H1 (cell line): ENCODE measurements around the gene ENTPD8. TPM values are rescaled to one million over a fixed set of nuclear protein-coding genes. Genes with fewer than 3 reads are reported as not detected.

Experiments
- CTCF ChIA-PET: fragments of 300-600 bp; sonication (Branson Sonifier 250); formaldehyde crosslinking; loops from one replicate; lab custom pipeline; 2021; ENCODE audit not compliant: partially characterized antibody; lab: Charles Lee
- POLR2A ChIA-PET: fragments of 300-600 bp; sonication (Branson Sonifier 250); formaldehyde crosslinking; loops from one replicate; lab custom pipeline; 2021; ENCODE audit warnings: inconsistent platforms; ENCODE audit not compliant: partially characterized antibody; lab: Charles Lee
- DNase-seq, 2 experiments: peaks; one replicate each; pipeline versions ENCODE4 v3.0.0 to v3.0.0-alpha.2; 2010 to 2022; ENCODE audit warnings: low spot score in 2 of 2, low read depth in 1 of 2, mixed read lengths in 1 of 2
- FAIRE-seq: peaks from 2 replicates; lab custom pipeline; 2011; peaks lifted over from hg19 to GRCh38; lab: Jason Lieb, UNC
- H2AFZ ChIP-seq: 2 replicates; pipeline ENCODE4 v1.8.1; 2012; ENCODE audit warnings: low read length, inconsistent platforms
- H2AK5ac ChIP-seq: 2 replicates; pipeline ENCODE4 v1.6.1; 2013; ENCODE audit warnings: low read depth, low read length
- H2BK120ac ChIP-seq: replicated peaks from 2 replicates; pipeline ENCODE3; 2013; ENCODE audit warnings: low read depth, low read length, inconsistent platforms
- H2BK12ac ChIP-seq: 2 replicates; pipeline ENCODE4 v1.6.1; 2013; ENCODE audit warnings: low read depth, low read length
- H2BK15ac ChIP-seq: 2 replicates; pipeline ENCODE4 v1.6.1; 2013; ENCODE audit warnings: low read length
- H2BK20ac ChIP-seq: 2 replicates; pipeline ENCODE4 v1.6.1; 2013; ENCODE audit warnings: low read length
- H2BK5ac ChIP-seq: 2 replicates; pipeline ENCODE4 v1.6.1; 2013; ENCODE audit warnings: low read depth, low read length
- H3K14ac ChIP-seq: 2 replicates; pipeline ENCODE4 v1.6.1; 2013; ENCODE audit warnings: inconsistent platforms; ENCODE audit not compliant: insufficient read length
- H3K18ac ChIP-seq: 2 replicates; pipeline ENCODE4 v1.6.1; 2013; ENCODE audit warnings: low read length; ENCODE audit errors: extremely low read depth
- H3K23ac ChIP-seq: 2 replicates; pipeline ENCODE4 v1.6.1; 2013; ENCODE audit warnings: inconsistent platforms; ENCODE audit not compliant: insufficient read length
- H3K23me2 ChIP-seq: 2 replicates; pipeline ENCODE4 v1.6.1; 2013; ENCODE audit warnings: low read depth, low read length
- H3K27ac ChIP-seq: 2 replicates; pipeline ENCODE4 v1.6.1; 2011; ENCODE audit warnings: low read depth, low read length, inconsistent platforms
- H3K27me3 ChIP-seq, 4 experiments: replicated peaks in 1 of 4; 1 replicate in 1 of 4; 2 replicates in 3 of 4; pipeline versions ENCODE4 v1.6.1 to v1.8.1; 2011 to 2013; ENCODE audit warnings: low read length in 3 of 4, mild to moderate bottlenecking in 3 of 4, inconsistent platforms in 2 of 4, mixed read lengths in 2 of 4, moderate library complexity in 1 of 4; ENCODE audit not compliant: control insufficient read depth in 3 of 4, insufficient read depth in 3 of 4; ENCODE audit errors: extremely low read depth in 1 of 4
- H3K36me3 ChIP-seq, 4 experiments: 2 replicates each; pipeline versions ENCODE4 v1.6.1 to v1.8.1; 2011 to 2013; ENCODE audit warnings: mild to moderate bottlenecking in 4 of 4, low read length in 3 of 4, moderate library complexity in 2 of 4, control low read depth in 1 of 4, inconsistent platforms in 1 of 4; ENCODE audit not compliant: insufficient read depth in 4 of 4, control insufficient read depth in 2 of 4
- H3K4ac ChIP-seq: replicated peaks from 2 replicates; pipeline ENCODE3; 2013; ENCODE audit warnings: low read length, low read depth, mixed read lengths, inconsistent platforms; ENCODE audit not compliant: insufficient read length
- H3K4me1 ChIP-seq, 4 experiments: replicated peaks in 1 of 4; 1 replicate in 1 of 4; 2 replicates in 3 of 4; pipeline versions ENCODE4 v1.6.1 to v1.8.1; 2011 to 2013; ENCODE audit warnings: low read length in 3 of 4, inconsistent platforms in 2 of 4, mixed read lengths in 1 of 4; ENCODE audit not compliant: insufficient read depth in 4 of 4, control insufficient read depth in 3 of 4
- H3K4me2 ChIP-seq, 2 experiments: 2 replicates each; pipeline versions ENCODE4 v1.6.1 to v1.8.1; 2011 to 2013; ENCODE audit warnings: low read depth in 2 of 2, low read length in 2 of 2, control low read depth in 1 of 2, inconsistent platforms in 1 of 2, mild to moderate bottlenecking in 1 of 2; ENCODE audit not compliant: insufficient read depth in 1 of 2
- H3K4me3 ChIP-seq, 4 experiments: fragments of 200-600, 300-600 bp in 1 of 4; sonication (generic), shearing (Covaris generic), sonication (Bioruptor Twin) in 1 of 4; 2 replicates each; pipeline versions ENCODE4 v1.5.1 to v1.8.1; 2011 to 2016; ENCODE audit warnings: low read length in 4 of 4, low read depth in 3 of 4, control low read depth in 2 of 4, inconsistent platforms in 2 of 4, mild to moderate bottlenecking in 2 of 4, mixed read lengths in 1 of 4, moderate library complexity in 1 of 4; ENCODE audit not compliant: insufficient read depth in 2 of 4; ENCODE audit errors: extremely low read depth in 1 of 4
- H3K56ac ChIP-seq: replicated peaks from 2 replicates; pipeline ENCODE3; 2013; ENCODE audit warnings: low read depth, mild to moderate bottlenecking, mixed read lengths, low read length, inconsistent platforms; ENCODE audit not compliant: insufficient read length
- H3K79me1 ChIP-seq: 2 replicates; pipeline ENCODE4 v1.6.1; 2013; ENCODE audit warnings: low read depth, low read length, control low read depth
- H3K79me2 ChIP-seq, 2 experiments: 2 replicates each; pipeline versions ENCODE4 v1.6.1 to v1.8.1; 2012 to 2013; ENCODE audit warnings: low read length in 2 of 2, mild to moderate bottlenecking in 2 of 2, inconsistent platforms in 1 of 2; ENCODE audit not compliant: insufficient read depth in 2 of 2, control insufficient read depth in 1 of 2
- H3K9ac ChIP-seq, 4 experiments: replicated peaks in 1 of 4; 1 replicate in 1 of 4; 2 replicates in 3 of 4; pipeline versions ENCODE4 v1.6.1 to v1.8.1; 2011 to 2013; ENCODE audit warnings: low read depth in 3 of 4, low read length in 3 of 4, control low read depth in 2 of 4, mild to moderate bottlenecking in 2 of 4, moderate library complexity in 2 of 4, inconsistent platforms in 1 of 4; ENCODE audit errors: extremely low read depth in 1 of 4
- H3K9me3 ChIP-seq, 2 experiments: 2 replicates each; pipeline versions ENCODE4 v1.6.1 to v1.8.1; 2012 to 2013; ENCODE audit warnings: mild to moderate bottlenecking in 2 of 2, moderate library complexity in 2 of 2, control low read depth in 1 of 2, inconsistent platforms in 1 of 2, low read depth in 1 of 2, low read length in 1 of 2, mixed read lengths in 1 of 2; ENCODE audit not compliant: insufficient read depth in 2 of 2
- H4K20me1 ChIP-seq, 2 experiments: replicated peaks in 1 of 2; 2 replicates each; pipeline versions ENCODE3 to v1.8.1; 2011 to 2013; ENCODE audit warnings: inconsistent platforms in 2 of 2, low read length in 2 of 2, mild to moderate bottlenecking in 1 of 2; ENCODE audit not compliant: insufficient read depth in 2 of 2, control insufficient read depth in 1 of 2
- H4K5ac ChIP-seq: 2 replicates; pipeline ENCODE4 v1.6.1; 2013; ENCODE audit warnings: low read length, low read depth, mixed read lengths, inconsistent platforms; ENCODE audit not compliant: insufficient read length
- H4K8ac ChIP-seq: 2 replicates; pipeline ENCODE4 v1.8.0; 2013; ENCODE audit warnings: mild to moderate bottlenecking, moderate library complexity, low read length, inconsistent platforms; ENCODE audit not compliant: insufficient read depth; ENCODE audit errors: extremely low read depth
- H4K91ac ChIP-seq: replicated peaks from 2 replicates; pipeline ENCODE3; 2013; ENCODE audit warnings: low read length, mixed read lengths, inconsistent platforms; ENCODE audit not compliant: insufficient read length
- RAD21 ChIP-seq, 2 experiments: IDR thresholded peaks in 1 of 2; conservative IDR thresholded peaks in 1 of 2; 2 replicates each; pipeline ENCODE4 v1.6.1; 2011; ENCODE audit warnings: low read depth in 2 of 2, low read length in 2 of 2, improper control_type of control experiment in 1 of 2, inconsistent platforms in 1 of 2, mild to moderate bottlenecking in 1 of 2, moderate library complexity in 1 of 2
- WGBS, 2 experiments: shearing (Covaris generic) in 1 of 2; methylation state at CpG; one replicate each; pipeline versions ENCODE4 v1.1.6 to v1.1.7; 2013 to 2015; ENCODE audit warnings: low lambda C conversion rate in 2 of 2, mixed read lengths in 2 of 2, inconsistent platforms in 1 of 2, low coverage in 1 of 2, missing lambda C conversion rate in 1 of 2; ENCODE audit not compliant: insufficient replicate concordance in 2 of 2, insufficient coverage in 1 of 2, insufficient read length in 1 of 2; ENCODE audit errors: extremely low coverage in 1 of 2, missing lambda C conversion rate in 1 of 2; 5-methylcytosine and 5-hydroxymethylcytosine counted together
- polyA plus RNA-seq, 7 experiments: library from polyadenylated mRNA; depleted of rRNA in 3 of 7; stranded (reverse) in 5 of 7; unstranded in 2 of 7; fragments of >200 nt in 5 of 7; fragments of 200-250 nt in 2 of 7; gene quantifications; 1 replicate in 5 of 7; 2 replicates in 1 of 7; 4 replicates in 1 of 7; pipeline versions ENCODE4 v1.2.1 to v1.2.3, GENCODE V29; 2011 to 2013; ENCODE audit warnings: missing spikeins in 2 of 7, mixed read lengths in 2 of 7
- total RNA-seq: library from RNA; stranded (reverse); fragmentation: NEBNext Ultra II Directional; extraction: Animal tissue kit (Norgen Biotek cat#: 25700); gene quantifications from 2 replicates; pipeline ENCODE4 v1.2.1, GENCODE V29; 2021

ENTPD8 gene
- total and polyA plus RNA-seq, 2 of the 8 experiments (the other 6 are each of a cell fraction or from before 2014, with no cell fraction given): 0.48 to 0.51 TPM

DNA sequence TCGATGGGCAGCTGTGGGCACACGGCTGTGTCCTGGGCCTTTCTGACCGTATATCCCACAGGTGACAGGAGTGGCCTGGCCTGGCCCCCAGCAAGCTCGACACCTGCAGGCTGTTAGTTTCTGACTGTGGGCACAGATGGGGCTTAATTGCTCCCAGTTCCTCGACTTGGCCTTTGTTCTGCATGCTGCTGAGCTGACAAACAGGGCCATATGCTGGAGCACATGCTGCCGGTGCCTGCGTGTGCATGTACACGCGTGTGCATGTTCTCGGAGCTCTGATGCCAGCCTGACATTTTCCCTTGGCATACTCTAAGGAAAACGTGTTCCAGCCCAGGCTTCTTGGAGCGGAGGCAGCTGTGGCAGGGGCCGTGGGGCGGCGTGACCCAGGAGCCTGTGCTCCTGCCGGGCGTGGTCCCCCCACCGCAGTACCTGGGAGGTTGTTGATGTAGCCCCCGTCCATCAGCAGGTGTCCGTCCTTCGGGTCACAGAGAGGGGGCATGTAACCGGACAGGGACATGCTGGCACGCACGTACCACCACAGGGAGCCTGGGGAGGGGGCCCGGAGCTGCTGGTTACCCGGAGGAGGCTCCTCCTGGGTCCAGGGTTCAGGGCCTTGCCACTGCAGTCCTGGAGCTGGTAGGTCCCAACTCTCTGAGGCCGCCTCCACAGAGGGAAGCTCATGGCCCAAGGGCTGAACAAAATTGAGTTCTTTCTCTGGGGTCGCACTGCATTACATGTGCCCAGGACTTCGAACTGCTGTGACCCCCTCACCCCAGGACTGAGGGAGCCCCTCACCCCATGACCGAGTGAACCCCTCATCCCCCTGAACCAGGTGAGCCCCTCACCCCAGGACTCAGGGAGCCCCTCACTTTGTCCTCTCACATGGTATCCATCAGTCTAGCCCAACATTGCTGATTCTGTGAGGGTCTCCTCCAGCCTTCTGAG, 22.1 kb upstream of the ENTPD8 start:
- POLR2A ChIA-PET: interaction anchor here (0.6 to 2.0 kb wide), 2 partner anchors 10 to 34 kb away, joined by 5 to 6 read pairs; no protein-coding TSS in a partner anchor
- Histone ChIP-seq H4K5ac (no peak overlapping the region), H4K20me1 (peaks cover 0 to 4% of the 10 kb centered on the region in 2 experiments), H3K79me1 (no peaks in the 10 kb centered on the region), H4K91ac (no peak overlapping the region), H3K4me3 (no peak overlapping the region), H3K27ac (no peak overlapping the region), H2AFZ (no peak overlapping the region), H4K8ac (no peak overlapping the region), H3K23ac (no peak overlapping the region), H3K36me3 (no peaks in the 10 kb centered on the region), H3K9ac (no peak overlapping the region), H2BK15ac (no peak overlapping the region), H3K4me1 (peaks cover 0 to 12% (median 6%) of the 10 kb centered on the region in 4 experiments; a peak in 6 of 7 replicates), H3K27me3 (peaks cover 0 to 19% (median 13%) of the 10 kb centered on the region in 4 experiments; a peak in 5 of 7 replicates), H3K4ac (no peak overlapping the region), H2BK20ac (no peak overlapping the region), H2AK5ac (no peak overlapping the region), H2BK5ac (no peak overlapping the region), H3K79me2 (no peaks in the 10 kb centered on the region; a peak in 1 of 4 replicates), H3K56ac (no peak overlapping the region), H3K18ac (no peak overlapping the region), H3K4me2 (no peak overlapping the region), H3K9me3 (no peaks in the 10 kb centered on the region; a peak in 1 of 4 replicates), H2BK120ac (no peak overlapping the region), H2BK12ac (no peak overlapping the region), H3K23me2 (peaks cover 7% of the 10 kb centered on the region; the same call in 1 of the 2 replicates), H3K14ac (no peak overlapping the region)
- CTCF ChIA-PET: interaction anchor here (0.7 to 1.4 kb wide), 6 partner anchors 8 to 167 kb away, joined by 3 to 6 read pairs (median 3); no protein-coding TSS in a partner anchor
- no peak for FAIRE-seq
- no peak for TF ChIP-seq RAD21 (IDR thresholded peaks at IDR 0.05 in 1 of 2, conservative IDR thresholded peaks at IDR 0.05 in 1 of 2; ENCODE audit: low read depth in 2 of 2, low read length in 2 of 2)
- DNase-seq: no peak
- WGBS, 2 experiments: 87% methylated on average over 24 of the region's 30 CpGs; no CpG with 5 or more reads in 1 of the 2 experiments
